Stimulated activated CD8-positive, alpha-beta memory T cell treated with anti-CD3 and anti-CD28 coated beads, Interleukin-7, amount 100 ng/mL, for 24 hours (primary cell): ENCODE results near the gene SYTL4.

Experiments
- DNase-seq: peaks from one replicate; pipeline ENCODE4 v3.0.0-alpha.2; 2020; ENCODE audit warnings: low read depth

The SYTL4 gene

DNA sequence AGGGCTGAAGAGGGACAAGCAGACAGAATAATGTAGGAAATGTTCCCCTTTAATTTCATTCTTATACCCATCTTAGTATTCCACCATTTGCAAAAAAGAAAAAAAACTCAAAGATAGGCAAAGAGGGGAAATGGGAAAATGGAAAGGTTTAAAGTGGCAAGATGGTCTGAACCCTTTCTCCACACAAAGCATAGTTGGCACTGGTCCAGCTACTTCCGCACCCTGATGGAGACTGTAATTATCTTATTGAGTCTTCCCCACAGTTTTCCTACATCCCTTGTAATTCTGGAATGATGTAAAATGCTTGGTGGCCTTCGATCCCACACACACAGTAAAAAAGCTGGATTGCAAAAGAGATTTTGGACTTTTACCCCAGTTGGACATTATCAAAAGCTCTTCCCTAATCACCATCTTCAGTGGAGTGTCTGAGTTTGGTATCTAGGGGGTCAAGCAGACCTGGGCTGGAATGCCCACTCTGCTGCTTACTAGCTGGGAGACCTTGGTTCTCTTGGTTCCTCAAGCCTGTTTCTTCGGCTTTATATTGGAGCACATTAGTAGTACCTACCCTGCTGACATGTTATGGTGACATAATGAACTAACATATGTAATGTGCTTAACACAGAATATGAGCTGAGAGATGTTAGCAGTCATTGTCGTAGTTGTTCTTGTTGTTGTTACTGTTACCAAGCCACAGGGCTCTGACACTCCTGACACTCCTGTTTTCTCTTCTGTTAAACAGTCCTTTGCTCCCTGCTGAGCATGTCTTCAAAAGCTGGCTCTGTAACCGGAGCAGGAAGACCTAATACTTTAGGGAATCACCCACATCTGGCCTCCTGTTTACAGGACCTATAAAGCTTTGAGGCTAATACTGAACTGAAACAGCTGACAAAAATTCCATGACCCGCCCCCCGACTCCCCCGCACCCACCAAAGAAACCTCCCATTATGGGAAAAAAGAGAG is 83.2 kb downstream of the SYTL4 start:
- DNase-seq: no peak

DNA sequence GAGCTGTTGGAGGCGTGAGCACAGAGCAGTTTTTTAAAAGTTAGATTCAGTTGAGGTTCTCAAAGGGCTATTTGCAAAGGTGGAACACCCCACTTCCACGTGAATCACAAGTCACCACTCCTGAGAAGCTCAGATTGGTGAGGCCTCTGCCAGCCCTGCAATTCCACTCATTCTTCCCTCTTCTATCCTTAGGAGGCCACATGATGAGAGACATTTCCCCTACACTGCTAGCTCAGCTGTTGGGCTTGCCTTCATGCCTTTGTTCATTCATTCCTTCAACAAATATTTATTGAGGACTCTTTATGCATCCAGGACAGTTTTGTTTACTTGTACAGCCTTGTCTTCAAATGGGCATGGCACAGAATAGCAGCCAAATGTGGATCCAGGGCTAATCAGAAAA is 84.2 kb downstream of the SYTL4 start:
- no peak for DNase-seq

- no peak for DNase-seq
These were observed 84.8 kb downstream of the SYTL4 start for GRCh38 chrX:100647095-100647494.

GRCh38 chrX:100645106-100645505 is 86.8 kb downstream of the SYTL4 start:
- DNase-seq: no peak

DNA sequence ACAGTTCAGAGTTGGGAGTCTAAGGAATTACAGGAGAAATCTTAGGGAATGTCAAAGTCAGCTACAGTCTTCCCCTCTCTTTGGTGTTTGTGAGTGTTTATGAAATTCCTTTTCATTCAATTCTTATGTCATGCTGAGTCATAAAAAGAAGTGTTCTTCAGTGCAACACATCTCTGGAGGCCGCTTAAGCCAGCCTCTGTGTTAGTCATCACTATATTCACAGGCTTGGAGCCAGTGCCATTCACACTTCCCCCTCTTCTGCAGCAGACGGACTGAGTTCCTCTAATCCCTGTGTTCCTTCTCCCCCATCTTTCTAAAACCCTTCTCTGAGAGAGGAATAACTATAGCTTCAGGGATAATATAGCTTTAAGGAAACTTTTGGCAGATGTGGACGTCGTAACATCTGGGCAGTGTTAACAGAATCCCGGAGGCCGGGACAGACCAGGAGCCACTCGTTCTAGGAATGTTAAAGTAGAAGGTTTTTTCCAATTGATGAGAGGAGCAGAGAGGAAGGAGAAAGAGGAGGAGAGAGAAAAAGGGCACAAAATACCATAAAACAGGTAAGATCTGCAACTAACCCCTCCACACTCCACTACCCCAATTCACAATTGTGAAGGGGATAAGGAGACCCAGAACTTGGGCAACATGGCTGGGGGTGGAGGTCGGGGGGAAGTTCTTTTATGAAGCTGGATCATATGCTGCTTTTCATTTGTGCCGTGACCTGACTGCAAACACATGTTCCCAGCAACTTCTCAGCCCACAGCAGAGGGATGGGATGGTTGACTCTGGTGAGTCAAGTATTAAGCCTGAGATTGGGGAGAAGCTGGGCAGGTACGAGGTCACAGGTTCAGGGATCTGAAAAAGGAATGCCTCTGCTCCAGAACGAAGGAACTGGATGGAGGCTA is 87.7 kb downstream of the SYTL4 start, which contains the start of gene SRPX2:
SRPX2 (plus strand) TSS at position 244 of the 905 bp plus-strand sequence. CDS start 2,124 bp downstream, outside the sequence.
- no peak for DNase-seq

- no peak for DNase-seq
These were observed 88.7 kb downstream of the SYTL4 start for GRCh38 chrX:100643212-100643611.

DNA sequence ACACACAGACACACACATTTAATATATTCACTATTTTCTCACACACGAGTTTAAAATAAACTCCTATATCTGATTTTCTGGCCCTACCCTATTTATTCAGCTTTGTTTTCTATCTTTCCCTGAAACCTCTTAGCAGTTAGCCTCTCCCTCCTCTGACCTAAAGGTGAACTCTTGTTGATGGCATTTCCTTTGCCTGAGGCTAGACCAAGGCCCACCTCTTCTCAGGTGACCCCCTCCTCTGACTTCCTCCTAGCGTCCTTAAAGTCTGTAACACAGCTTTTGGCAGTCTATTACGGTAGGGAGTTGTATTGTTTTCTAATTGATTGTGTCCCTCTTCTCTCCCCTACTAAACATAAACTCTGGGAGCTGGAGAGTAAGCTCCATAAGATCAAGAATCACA is 89.6 kb downstream of the SYTL4 start:
- DNase-seq: no peak

- DNase-seq: peak; percentile 52
These were observed 95.5 kb downstream of the SYTL4 start, which contains the start of gene TSPAN6 for GRCh38 chrX:100636321-100636991. TSS of gene TSPAN6 (minus strand) at chrX:100636806. CDS start at chrX:100636694, 112 bp downstream.

GRCh38 chrX:100635989-100636320 is 96.0 kb downstream of the SYTL4 start:
- no peak for DNase-seq

GRCh38 chrX:100635040-100635439 is 96.9 kb downstream of the SYTL4 start:
- DNase-seq: no peak

GRCh38 chrX:100625985-100626491 is 105.9 kb downstream of the SYTL4 start:
- DNase-seq: no peak
